ENCODE results near the gene CYP4F2. TPM values are rescaled to one million over a fixed set of nuclear protein-coding genes. Genes with fewer than 3 reads are reported as not detected.

The CYP4F2 gene, protein sequence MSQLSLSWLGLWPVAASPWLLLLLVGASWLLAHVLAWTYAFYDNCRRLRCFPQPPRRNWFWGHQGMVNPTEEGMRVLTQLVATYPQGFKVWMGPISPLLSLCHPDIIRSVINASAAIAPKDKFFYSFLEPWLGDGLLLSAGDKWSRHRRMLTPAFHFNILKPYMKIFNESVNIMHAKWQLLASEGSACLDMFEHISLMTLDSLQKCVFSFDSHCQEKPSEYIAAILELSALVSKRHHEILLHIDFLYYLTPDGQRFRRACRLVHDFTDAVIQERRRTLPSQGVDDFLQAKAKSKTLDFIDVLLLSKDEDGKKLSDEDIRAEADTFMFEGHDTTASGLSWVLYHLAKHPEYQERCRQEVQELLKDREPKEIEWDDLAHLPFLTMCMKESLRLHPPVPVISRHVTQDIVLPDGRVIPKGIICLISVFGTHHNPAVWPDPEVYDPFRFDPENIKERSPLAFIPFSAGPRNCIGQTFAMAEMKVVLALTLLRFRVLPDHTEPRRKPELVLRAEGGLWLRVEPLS
- total RNA-seq: not detected in 2 replicates
- long read RNA-seq: 0 reads

DNA sequence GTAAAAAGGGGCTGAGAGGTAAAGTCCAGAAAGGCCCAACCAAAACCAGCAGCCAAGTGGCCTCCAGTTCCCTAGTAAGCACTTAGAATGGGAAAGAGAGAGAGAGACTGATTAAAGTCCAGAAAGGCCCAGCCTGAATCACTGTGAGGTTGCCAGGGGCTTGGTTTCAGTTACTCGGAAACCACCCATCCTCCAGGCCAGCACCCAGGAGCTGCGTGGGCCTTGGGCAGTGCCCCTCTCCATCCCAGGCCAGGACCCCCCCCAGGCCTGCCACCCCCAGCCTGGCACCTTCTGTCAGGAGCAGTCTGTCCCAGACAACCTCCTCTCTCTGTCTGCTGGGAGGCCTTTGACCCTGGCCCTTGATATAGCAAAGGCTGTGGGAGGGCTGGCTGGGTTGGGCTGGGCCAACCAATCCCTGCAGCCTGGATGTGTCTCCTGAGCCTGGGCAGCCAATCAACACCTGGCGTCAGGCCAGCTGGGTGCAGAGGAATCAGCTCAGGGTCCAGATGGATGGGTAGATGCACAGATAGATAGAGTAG is at the start of gene CYP4F2:
Gene CYP4F2, minus strand, starts transcription at position 337 of the 539 bp plus-strand sequence. CDS start 463 bp downstream, outside the sequence.
- Mint-ChIP-seq H3K27me3 (ENCODE audit: unreplicated experiment) (no peaks in the 10 kb centered on the region), H3K27ac (ENCODE audit: unreplicated experiment) (no peak within 1 kb of the TSS), H3K4me1 (ENCODE audit: unreplicated experiment) (no peaks in the 10 kb centered on the region), H3K9me3 (ENCODE audit: unreplicated experiment) (peaks cover 18% of the 10 kb centered on the region), H3K36me3 (ENCODE audit: unreplicated experiment) (no peaks in the 10 kb centered on the region), H3K4me3 (ENCODE audit: unreplicated experiment) (no peak within 1 kb of the TSS)
- DNase-seq (ENCODE audit: extremely low spot score, unreplicated experiment): no peak
- TF ChIP-seq, protein P1, sequence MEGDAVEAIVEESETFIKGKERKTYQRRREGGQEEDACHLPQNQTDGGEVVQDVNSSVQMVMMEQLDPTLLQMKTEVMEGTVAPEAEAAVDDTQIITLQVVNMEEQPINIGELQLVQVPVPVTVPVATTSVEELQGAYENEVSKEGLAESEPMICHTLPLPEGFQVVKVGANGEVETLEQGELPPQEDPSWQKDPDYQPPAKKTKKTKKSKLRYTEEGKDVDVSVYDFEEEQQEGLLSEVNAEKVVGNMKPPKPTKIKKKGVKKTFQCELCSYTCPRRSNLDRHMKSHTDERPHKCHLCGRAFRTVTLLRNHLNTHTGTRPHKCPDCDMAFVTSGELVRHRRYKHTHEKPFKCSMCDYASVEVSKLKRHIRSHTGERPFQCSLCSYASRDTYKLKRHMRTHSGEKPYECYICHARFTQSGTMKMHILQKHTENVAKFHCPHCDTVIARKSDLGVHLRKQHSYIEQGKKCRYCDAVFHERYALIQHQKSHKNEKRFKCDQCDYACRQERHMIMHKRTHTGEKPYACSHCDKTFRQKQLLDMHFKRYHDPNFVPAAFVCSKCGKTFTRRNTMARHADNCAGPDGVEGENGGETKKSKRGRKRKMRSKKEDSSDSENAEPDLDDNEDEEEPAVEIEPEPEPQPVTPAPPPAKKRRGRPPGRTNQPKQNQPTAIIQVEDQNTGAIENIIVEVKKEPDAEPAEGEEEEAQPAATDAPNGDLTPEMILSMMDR (IDR thresholded peaks at IDR 0.05): no peak

DNA sequence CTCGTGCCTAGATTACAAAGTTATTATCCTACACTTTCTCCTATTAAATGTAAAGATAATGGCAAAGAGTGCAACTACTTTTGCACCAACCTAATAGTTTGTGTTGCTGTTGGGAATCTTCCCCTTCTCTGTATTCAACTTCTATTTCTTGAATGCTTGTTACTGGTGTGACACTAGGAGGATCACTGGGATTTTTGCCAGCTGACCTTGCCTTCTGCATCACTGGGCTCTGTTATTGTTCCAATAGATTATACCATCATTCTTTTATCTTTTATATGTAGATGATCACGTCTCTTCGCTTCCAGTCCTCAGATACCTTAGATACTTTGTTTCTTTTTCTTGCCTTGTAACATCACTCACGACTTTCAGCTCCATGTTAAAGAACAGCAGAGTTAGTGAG is 47.4 kb upstream of the CYP4F2 start:
- no peaks in the 10 kb centered on the region for H3K27me3 Mint-ChIP-seq (ENCODE audit: unreplicated experiment)
- no peak overlapping the region for H3K4me3 Mint-ChIP-seq (ENCODE audit: unreplicated experiment)
- TF ChIP-seq, protein P1 (IDR thresholded peaks at IDR 0.05): no peak
- no peak for DNase-seq (ENCODE audit: extremely low spot score, unreplicated experiment)
- no peak overlapping the region for H3K27ac Mint-ChIP-seq (ENCODE audit: unreplicated experiment)
- H3K4me1 Mint-ChIP-seq (ENCODE audit: unreplicated experiment): no peaks in the 10 kb centered on the region
- no peaks in the 10 kb centered on the region for H3K36me3 Mint-ChIP-seq (ENCODE audit: unreplicated experiment)
- peaks cover 26% of the 10 kb centered on the region for H3K9me3 Mint-ChIP-seq (ENCODE audit: unreplicated experiment)

DNA sequence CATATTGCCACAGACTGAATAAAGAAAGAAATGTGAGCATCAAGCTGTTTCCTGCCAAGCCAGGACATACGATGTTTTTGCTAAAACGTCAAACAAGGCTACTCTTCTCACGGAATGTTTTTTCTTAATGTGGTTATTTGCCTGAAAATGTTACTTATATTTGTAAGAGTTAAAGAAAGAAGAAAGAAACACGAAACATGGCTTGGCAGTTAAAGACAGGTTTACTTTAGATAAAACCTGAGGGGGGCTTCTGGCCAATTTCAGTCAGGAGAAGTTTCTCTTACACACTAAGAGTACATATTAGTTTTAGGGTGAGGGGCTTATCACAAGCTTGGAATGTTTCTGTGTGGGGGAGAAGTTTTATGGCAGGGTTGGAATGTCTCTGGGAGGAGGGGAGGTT is 46.5 kb upstream of the CYP4F2 start:
- H3K27ac Mint-ChIP-seq (ENCODE audit: unreplicated experiment): no peak overlapping the region
- H3K4me1 Mint-ChIP-seq (ENCODE audit: unreplicated experiment): no peaks in the 10 kb centered on the region
- no peak overlapping the region for H3K4me3 Mint-ChIP-seq (ENCODE audit: unreplicated experiment)
- H3K36me3 Mint-ChIP-seq (ENCODE audit: unreplicated experiment): no peaks in the 10 kb centered on the region
- H3K9me3 Mint-ChIP-seq (ENCODE audit: unreplicated experiment): peaks cover 23% of the 10 kb centered on the region
- TF ChIP-seq, protein P1 (IDR thresholded peaks at IDR 0.05): no peak
- H3K27me3 Mint-ChIP-seq (ENCODE audit: unreplicated experiment): no peaks in the 10 kb centered on the region
- no peak for DNase-seq (ENCODE audit: extremely low spot score, unreplicated experiment)

DNA sequence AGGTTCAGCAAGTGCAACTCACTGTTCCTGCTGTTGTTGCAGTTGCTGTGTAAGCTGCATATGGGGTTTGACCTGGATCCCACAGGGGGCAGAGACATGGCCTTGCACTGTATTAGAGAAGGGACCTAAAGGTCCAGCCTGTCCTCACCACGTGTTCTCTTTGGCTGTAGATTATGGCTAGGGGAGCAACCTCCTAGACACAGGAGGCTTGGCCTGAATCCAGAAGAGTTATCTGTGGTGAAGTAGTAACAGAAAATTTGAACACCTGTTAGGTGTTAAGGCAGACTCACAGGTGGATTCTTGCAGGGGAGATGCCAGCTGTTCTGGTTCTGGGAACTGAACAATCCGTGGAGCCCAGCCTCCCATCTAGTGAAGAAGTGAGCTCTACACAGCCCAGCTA is 39.9 kb upstream of the CYP4F2 start:
- H3K27me3 Mint-ChIP-seq (ENCODE audit: unreplicated experiment): no peaks in the 10 kb centered on the region
- H3K36me3 Mint-ChIP-seq (ENCODE audit: unreplicated experiment): no peaks in the 10 kb centered on the region
- H3K4me1 Mint-ChIP-seq (ENCODE audit: unreplicated experiment): no peaks in the 10 kb centered on the region
- H3K27ac Mint-ChIP-seq (ENCODE audit: unreplicated experiment): no peak overlapping the region
- peaks cover 11% of the 10 kb centered on the region for H3K9me3 Mint-ChIP-seq (ENCODE audit: unreplicated experiment)
- no peak for DNase-seq (ENCODE audit: extremely low spot score, unreplicated experiment)
- no peak overlapping the region for H3K4me3 Mint-ChIP-seq (ENCODE audit: unreplicated experiment)
- TF ChIP-seq, protein P1 (IDR thresholded peaks at IDR 0.05): no peak

DNA sequence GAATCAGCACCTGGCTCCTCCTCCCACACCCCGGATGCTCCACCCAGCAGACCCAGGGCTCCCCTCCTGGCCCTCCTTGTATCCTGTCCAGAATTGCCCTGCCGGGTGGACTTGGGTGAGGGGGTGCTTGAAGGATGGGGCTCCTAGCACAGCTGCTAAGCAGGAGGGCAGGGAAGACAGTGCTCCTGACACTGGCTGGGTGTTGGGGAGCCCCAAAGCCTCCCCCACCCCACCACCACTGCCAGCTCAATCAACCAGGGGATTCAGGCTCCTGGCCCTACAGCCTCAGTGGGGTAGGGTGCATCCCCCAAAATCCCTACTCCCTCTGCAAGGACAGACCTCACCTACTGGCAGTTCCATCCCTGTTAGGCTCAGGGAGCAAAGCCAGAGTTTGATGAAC is 39.1 kb upstream of the CYP4F2 start:
- DNase-seq (ENCODE audit: extremely low spot score, unreplicated experiment): no peak
- no peak overlapping the region for H3K4me3 Mint-ChIP-seq (ENCODE audit: unreplicated experiment)
- no peaks in the 10 kb centered on the region for H3K4me1 Mint-ChIP-seq (ENCODE audit: unreplicated experiment)
- no peaks in the 10 kb centered on the region for H3K36me3 Mint-ChIP-seq (ENCODE audit: unreplicated experiment)
- TF ChIP-seq, protein P1 (IDR thresholded peaks at IDR 0.05): no peak
- no peak overlapping the region for H3K27ac Mint-ChIP-seq (ENCODE audit: unreplicated experiment)
- peaks cover 11% of the 10 kb centered on the region for H3K9me3 Mint-ChIP-seq (ENCODE audit: unreplicated experiment)
- H3K27me3 Mint-ChIP-seq (ENCODE audit: unreplicated experiment): no peaks in the 10 kb centered on the region

All from osteocyte (in vitro differentiated cells).